T-helper 2 cell (primary cell): ENCODE data around the gene SGPP1.
A peak's percentile ranks its signal among the peaks of the same experiment; 100 is the strongest.
"Not testable (repeated sequence)": the region's sequence is repeated elsewhere in the genome, so short reads cannot be mapped to it uniquely, and the experiment has no call there.

Source experiments
- DNase-seq, 5 experiments: peaks; one replicate each; pipeline versions ENCODE4 v3.0.0 to v3.0.0-alpha.2; 2012 to 2022
- total RNA-seq, 2 donors: gene quantifications; one replicate each; lab custom pipeline; 2026; lab: John Stamatoyannopoulos, UW

SGPP1 gene
- 21.8 to 28.6 reads per million in 2 donors for total RNA-seq

GRCh38 chr14:63727736-63728728 lies at the start of gene SGPP1:
TSS of gene SGPP1 (minus strand) at chr14:63728065. CDS start at chr14:63727944, 121 bp downstream.
- peak; percentile 59 to 87 (median 75) for DNase-seq

GRCh38 chr14:63777024-63777423 lies 49.2 kb upstream of the SGPP1 start:
- no peak for DNase-seq

- DNase-seq: no peak
Observed at GRCh38 chr14:63773504-63773903, 45.6 kb upstream of the SGPP1 start.

GRCh38 chr14:63770187-63770807 lies 42.4 kb upstream of the SGPP1 start:
- DNase-seq: peak in 3 of 5 experiments; percentile 30 to 73 (median 35)

- DNase-seq: no peak
Observed at GRCh38 chr14:63766611-63767010, 38.7 kb upstream of the SGPP1 start.

- DNase-seq: no peak
Observed at GRCh38 chr14:63764620-63765139, 36.8 kb upstream of the SGPP1 start.

- DNase-seq: no peak
Observed at GRCh38 chr14:63764103-63764502, 36.2 kb upstream of the SGPP1 start.

GRCh38 chr14:63761351-63762117 lies 33.7 kb upstream of the SGPP1 start:
- no peak for DNase-seq

GRCh38 chr14:63760014-63760413 lies 32.1 kb upstream of the SGPP1 start:
- DNase-seq: peak in 1 of 5 experiments; percentile 83

- DNase-seq: peak in 2 of 5 experiments; percentile 24 to 87
Observed at GRCh38 chr14:63759456-63759855, 31.6 kb upstream of the SGPP1 start.

- no peak for DNase-seq
Observed at GRCh38 chr14:63757211-63757610, 29.3 kb upstream of the SGPP1 start.

- DNase-seq: peak in 1 of 5 experiments; percentile 27
Observed at GRCh38 chr14:63752449-63753169, 24.7 kb upstream of the SGPP1 start.

- DNase-seq: not testable (repeated sequence)
Observed at GRCh38 chr14:63751076-63751475, 23.2 kb upstream of the SGPP1 start.

- no peak for DNase-seq
Observed at GRCh38 chr14:63747846-63748245, 20.0 kb upstream of the SGPP1 start.

GRCh38 chr14:63745858-63746425 lies 18.1 kb upstream of the SGPP1 start:
- peak in 2 of 5 experiments; percentile 8 to 67 for DNase-seq

- DNase-seq: no peak
Observed at GRCh38 chr14:63745272-63745671, 17.4 kb upstream of the SGPP1 start.

GRCh38 chr14:63737582-63738006 lies 9.7 kb upstream of the SGPP1 start:
- DNase-seq: peak in 1 of 5 experiments; percentile 85

- DNase-seq: no peak
Observed at GRCh38 chr14:63735720-63736119, 7.9 kb upstream of the SGPP1 start.

GRCh38 chr14:63730659-63731058 lies 2.8 kb upstream of the SGPP1 start:
- no peak for DNase-seq

GRCh38 chr14:63727231-63727735 lies 582 bp downstream of the SGPP1 start:
- DNase-seq: peak in 2 of 5 experiments; percentile 2 to 14

- DNase-seq: no peak
Observed at GRCh38 chr14:63726499-63726898, 1.4 kb downstream of the SGPP1 start.
